ENCODE measurements around the gene MSMO1. TPM values are rescaled to one million over a fixed set of nuclear protein-coding genes. Genes with fewer than 3 reads are reported as not detected.

Gene MSMO1
- total and polyA plus RNA-seq, 10 of the 15 experiments (the other 5 are each of a cell fraction or from before 2014, with no cell fraction given): 63.6 to 168 (median 105) TPM

DNA sequence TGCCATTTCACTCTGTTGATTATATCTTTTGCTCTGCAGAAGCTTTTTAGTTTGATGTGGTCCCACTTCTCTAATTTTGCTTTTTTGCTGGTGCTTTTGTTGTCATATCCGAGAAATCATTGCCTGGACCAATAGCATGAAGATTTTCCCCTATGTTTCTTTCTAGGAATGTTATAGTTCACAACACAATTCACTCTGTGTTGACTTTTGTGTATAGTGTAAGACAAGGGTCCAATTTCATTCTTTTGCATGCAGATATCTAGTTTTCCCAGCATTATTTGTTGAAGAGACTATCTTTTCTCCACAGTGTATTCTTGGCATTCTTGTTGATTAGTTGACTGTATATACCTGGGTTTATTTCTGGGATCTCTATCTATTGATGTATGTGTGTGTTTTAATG is 43.1 kb downstream of the MSMO1 start (continued):
- TF ChIP-seq, protein P1, sequence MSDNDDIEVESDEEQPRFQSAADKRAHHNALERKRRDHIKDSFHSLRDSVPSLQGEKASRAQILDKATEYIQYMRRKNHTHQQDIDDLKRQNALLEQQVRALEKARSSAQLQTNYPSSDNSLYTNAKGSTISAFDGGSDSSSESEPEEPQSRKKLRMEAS (IDR thresholded peaks at IDR 0.05; ENCODE audit: low read depth, low read length): no peak
- TF ChIP-seq NFYB (IDR thresholded peaks at IDR 0.05; ENCODE audit: insufficient read depth, low read depth, low read length) (no peak), SREBF1 (IDR thresholded peaks at IDR 0.05; ENCODE audit: low read length) (no peak), TCF3 (IDR thresholded peaks at IDR 0.05; ENCODE audit: borderline replicate concordance, insufficient read depth, low read depth, low read length) (no peak), SIN3A (IDR thresholded peaks at IDR 0.05; ENCODE audit: low read depth, low read length) (no peak), JUND (IDR thresholded peaks at IDR 0.05; ENCODE audit: low read depth, low read length) (no peak)
- TF ChIP-seq, protein P2, sequence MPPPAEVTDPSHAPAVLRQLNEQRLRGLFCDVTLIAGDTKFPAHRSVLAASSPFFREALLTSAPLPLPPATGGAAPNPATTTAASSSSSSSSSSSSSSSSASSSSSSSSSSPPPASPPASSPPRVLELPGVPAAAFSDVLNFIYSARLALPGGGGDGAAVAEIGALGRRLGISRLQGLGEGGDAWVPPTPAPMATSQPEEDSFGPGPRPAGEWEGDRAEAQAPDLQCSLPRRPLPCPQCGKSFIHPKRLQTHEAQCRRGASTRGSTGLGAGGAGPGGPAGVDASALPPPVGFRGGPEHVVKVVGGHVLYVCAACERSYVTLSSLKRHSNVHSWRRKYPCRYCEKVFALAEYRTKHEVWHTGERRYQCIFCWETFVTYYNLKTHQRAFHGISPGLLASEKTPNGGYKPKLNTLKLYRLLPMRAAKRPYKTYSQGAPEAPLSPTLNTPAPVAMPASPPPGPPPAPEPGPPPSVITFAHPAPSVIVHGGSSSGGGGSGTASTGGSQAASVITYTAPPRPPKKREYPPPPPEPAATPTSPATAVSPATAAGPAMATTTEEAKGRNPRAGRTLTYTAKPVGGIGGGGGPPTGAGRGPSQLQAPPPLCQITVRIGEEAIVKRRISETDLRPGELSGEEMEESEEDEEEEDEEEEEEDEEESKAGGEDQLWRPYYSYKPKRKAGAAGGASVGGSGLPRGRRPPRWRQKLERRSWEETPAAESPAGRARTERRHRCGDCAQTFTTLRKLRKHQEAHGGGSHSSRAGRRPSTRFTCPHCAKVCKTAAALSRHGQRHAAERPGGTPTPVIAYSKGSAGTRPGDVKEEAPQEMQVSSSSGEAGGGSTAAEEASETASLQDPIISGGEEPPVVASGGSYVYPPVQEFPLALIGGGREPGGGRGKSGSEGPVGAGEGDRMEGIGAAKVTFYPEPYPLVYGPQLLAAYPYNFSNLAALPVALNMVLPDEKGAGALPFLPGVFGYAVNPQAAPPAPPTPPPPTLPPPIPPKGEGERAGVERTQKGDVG (CRISPR knock-in tag; IDR thresholded peaks at IDR 0.05): no peak

DNA sequence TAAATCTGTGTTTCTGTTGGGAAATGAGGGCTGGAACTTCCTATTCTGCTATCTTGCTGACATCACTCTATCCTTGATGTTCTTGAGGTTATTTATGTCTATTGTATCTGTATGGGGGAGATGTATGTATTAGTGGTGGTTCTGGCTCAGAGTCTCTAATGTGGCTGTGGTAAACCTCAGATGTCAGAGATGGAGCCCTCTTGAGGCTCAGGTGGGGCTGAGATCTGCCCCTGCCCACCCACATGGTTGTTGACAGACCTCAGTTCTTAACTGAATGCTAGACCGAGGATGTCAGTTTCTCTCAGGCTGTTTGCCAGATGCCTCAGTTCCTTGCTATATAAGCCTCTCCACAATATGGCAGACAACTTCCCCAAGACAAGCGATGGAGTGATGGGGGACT is 48.0 kb downstream of the MSMO1 start:
- Histone ChIP-seq H4K20me1 (ENCODE audit: control insufficient read depth, insufficient read depth) (no peaks in the 10 kb centered on the region), H3K4me3 (no peak overlapping the region), H2AFZ (ENCODE audit: control insufficient read depth, low read depth, low read length) (no peak overlapping the region), H3K4me1 (ENCODE audit: control insufficient read depth, insufficient read depth, low read length) (no peaks in the 10 kb centered on the region), H3K27ac (ENCODE audit: control insufficient read depth, insufficient read depth) (no peak overlapping the region), H3K36me3 (ENCODE audit: control insufficient read depth in 2 of 2, insufficient read depth in 2 of 2, low read length in 1 of 2) (no peaks in the 10 kb centered on the region), H3K9ac (ENCODE audit: control insufficient read depth, insufficient read depth, low read length) (no peak overlapping the region), H3K9me3 (replicated peaks; ENCODE audit: control insufficient read depth, insufficient read depth, low read length) (no peaks in the 10 kb centered on the region), H3K4me2 (ENCODE audit: control insufficient read depth, insufficient read depth) (no peak overlapping the region), H3K27me3 (replicated peaks in 1 of 2; ENCODE audit: control insufficient read depth in 2 of 2, insufficient read depth in 2 of 2, low read length in 1 of 2) (peaks cover 0 to 16% of the 10 kb centered on the region in 2 experiments), H3K79me2 (ENCODE audit: control insufficient read depth, insufficient read depth, low read length) (no peaks in the 10 kb centered on the region)
- intact Hi-C loops (cut with micrococcal nuclease; ENCODE audit: unreplicated experiment) (no loop called here), in situ Hi-C loops (cut with MboI) (no loop called here)
- ChIA-PET POLR2A (no interaction called here), SMC1A (ENCODE audit: uncharacterized antibody, unreplicated experiment) (interaction anchor here (0.7 to 0.8 kb wide), 2 partner anchors 16 to 244 kb away, joined by 3 to 4 read pairs; no protein-coding TSS in a partner anchor), CTCF (interaction anchor here (0.7 to 1.3 kb wide), 2 partner anchors 97 to 245 kb away, joined by 3 to 4 read pairs; no protein-coding TSS in a partner anchor), RAD21 (ENCODE audit: unreplicated experiment) (no interaction called here)
- FAIRE-seq (no peak), DNase-seq (ENCODE audit: low read depth, low spot score) (no peak), ATAC-seq (no peak)
- WGBS (ENCODE audit: insufficient coverage, insufficient replicate concordance, low lambda C conversion rate, missing lambda C conversion rate): 33% methylated on average over 2 of the region's 2 CpGs
- no TSS peak for BruUV-seq (replicated peaks)
- TF ChIP-seq RUNX3 (IDR thresholded peaks at IDR 0.05; ENCODE audit: low read length) (no peak), ZNF384 (IDR thresholded peaks at IDR 0.05; ENCODE audit: borderline replicate concordance, low read depth, low read length) (no peak), POLR2AphosphoS2 (IDR thresholded peaks at IDR 0.05; ENCODE audit: low read depth, low read length) (no peak), NRF1 (conservative IDR thresholded peaks at IDR 0.05; ENCODE audit: low read depth, low read length) (no peak), MXI1 (IDR thresholded peaks at IDR 0.05; ENCODE audit: low read depth, low read length) (no peak), NFIC (IDR thresholded peaks at IDR 0.05; ENCODE audit: low read depth, low read length) (no peak), KDM1A (IDR thresholded peaks at IDR 0.05; ENCODE audit: borderline replicate concordance) (no peak), ZZZ3 (IDR thresholded peaks at IDR 0.05; ENCODE audit: control insufficient read depth, insufficient read length, low read depth) (no peak), HDGF (IDR thresholded peaks at IDR 0.05) (no peak), POLR2A (IDR thresholded peaks at IDR 0.05; ENCODE audit: low read depth, low read length) (no peak)
- TF ChIP-seq, protein P3, sequence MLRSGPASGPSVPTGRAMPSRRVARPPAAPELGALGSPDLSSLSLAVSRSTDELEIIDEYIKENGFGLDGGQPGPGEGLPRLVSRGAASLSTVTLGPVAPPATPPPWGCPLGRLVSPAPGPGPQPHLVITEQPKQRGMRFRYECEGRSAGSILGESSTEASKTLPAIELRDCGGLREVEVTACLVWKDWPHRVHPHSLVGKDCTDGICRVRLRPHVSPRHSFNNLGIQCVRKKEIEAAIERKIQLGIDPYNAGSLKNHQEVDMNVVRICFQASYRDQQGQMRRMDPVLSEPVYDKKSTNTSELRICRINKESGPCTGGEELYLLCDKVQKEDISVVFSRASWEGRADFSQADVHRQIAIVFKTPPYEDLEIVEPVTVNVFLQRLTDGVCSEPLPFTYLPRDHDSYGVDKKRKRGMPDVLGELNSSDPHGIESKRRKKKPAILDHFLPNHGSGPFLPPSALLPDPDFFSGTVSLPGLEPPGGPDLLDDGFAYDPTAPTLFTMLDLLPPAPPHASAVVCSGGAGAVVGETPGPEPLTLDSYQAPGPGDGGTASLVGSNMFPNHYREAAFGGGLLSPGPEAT (IDR thresholded peaks at IDR 0.05; ENCODE audit: low read depth): no peak
- TF ChIP-seq, protein P4, sequence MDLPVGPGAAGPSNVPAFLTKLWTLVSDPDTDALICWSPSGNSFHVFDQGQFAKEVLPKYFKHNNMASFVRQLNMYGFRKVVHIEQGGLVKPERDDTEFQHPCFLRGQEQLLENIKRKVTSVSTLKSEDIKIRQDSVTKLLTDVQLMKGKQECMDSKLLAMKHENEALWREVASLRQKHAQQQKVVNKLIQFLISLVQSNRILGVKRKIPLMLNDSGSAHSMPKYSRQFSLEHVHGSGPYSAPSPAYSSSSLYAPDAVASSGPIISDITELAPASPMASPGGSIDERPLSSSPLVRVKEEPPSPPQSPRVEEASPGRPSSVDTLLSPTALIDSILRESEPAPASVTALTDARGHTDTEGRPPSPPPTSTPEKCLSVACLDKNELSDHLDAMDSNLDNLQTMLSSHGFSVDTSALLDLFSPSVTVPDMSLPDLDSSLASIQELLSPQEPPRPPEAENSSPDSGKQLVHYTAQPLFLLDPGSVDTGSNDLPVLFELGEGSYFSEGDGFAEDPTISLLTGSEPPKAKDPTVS (IDR thresholded peaks at IDR 0.05; ENCODE audit: low read depth, low read length): no peak

All from GM12878 (cell line).